NCI-H146 treated with DMSO at 0.1 percent for 48 hours (cell line): ENCODE results near the gene DISC1.

Source experiments
- DNase-seq: peaks from one replicate; lab custom pipeline; 2025; ENCODE audit not compliant: unreplicated experiment; lab: John Stamatoyannopoulos, UW

The DISC1 gene

GRCh38 chr1:232059726-232060374 lies 433.3 kb downstream of the DISC1 start:
- peak; percentile 31 for DNase-seq

- DNase-seq: no peak
Measured at GRCh38 chr1:232062967-232063366, 436.4 kb downstream of the DISC1 start.

GRCh38 chr1:232066521-232066920 lies 439.9 kb downstream of the DISC1 start:
- no peak for DNase-seq

- DNase-seq: no peak
Measured at GRCh38 chr1:232074265-232074664, 447.7 kb downstream of the DISC1 start.

GRCh38 chr1:232077809-232078208 lies 451.2 kb downstream of the DISC1 start:
- DNase-seq: no peak

GRCh38 chr1:232084584-232085223 lies 458.1 kb downstream of the DISC1 start:
- no peak for DNase-seq

- DNase-seq: no peak
Measured at GRCh38 chr1:232090816-232091215, 464.2 kb downstream of the DISC1 start.
